ENCODE results near the gene TGFBR3. TPM values are rescaled to one million over a fixed set of nuclear protein-coding genes. Genes with fewer than 3 reads are reported as not detected.

TGFBR3 gene
- total RNA-seq, 1 donor from 2014 or later: 4.9 TPM

- H3K36me3 Mint-ChIP-seq (ENCODE audit: insufficient read depth): peaks cover 3% of the 10 kb centered on the region
Measured at GRCh38 chr1:91793189-91793588, 92.8 kb downstream of the TGFBR3 start.

GRCh38 chr1:91792489-91793071 lies 93.4 kb downstream of the TGFBR3 start:
- Mint-ChIP-seq H3K27me3 (no peaks in the 10 kb centered on the region), H3K27ac (no peak overlapping the region), H3K4me3 (ENCODE audit: low read depth) (no peak overlapping the region), H3K36me3 (ENCODE audit: insufficient read depth) (peaks cover 3% of the 10 kb centered on the region), H3K9me3 (ENCODE audit: low read depth) (peaks cover 3% of the 10 kb centered on the region), H3K4me1 (ENCODE audit: low read depth) (peaks cover 8% of the 10 kb centered on the region)
- TF ChIP-seq CTCF (IDR thresholded peaks at IDR 0.05; ENCODE audit: unreplicated experiment): no peak
- no peak for DNase-seq (ENCODE audit: low spot score, unreplicated experiment)

More at GRCh38 chr1:91793189-91793588, 92.8 kb downstream of the TGFBR3 start:
- no peak overlapping the region for H3K4me3 Mint-ChIP-seq (ENCODE audit: low read depth)
- H3K4me1 Mint-ChIP-seq (ENCODE audit: low read depth): peaks cover 8% of the 10 kb centered on the region
- no peaks in the 10 kb centered on the region for H3K27me3 Mint-ChIP-seq
- H3K9me3 Mint-ChIP-seq (ENCODE audit: low read depth): peaks cover 3% of the 10 kb centered on the region
- no peak for TF ChIP-seq CTCF (IDR thresholded peaks at IDR 0.05; ENCODE audit: unreplicated experiment)
- H3K27ac Mint-ChIP-seq: no peak overlapping the region
- DNase-seq (ENCODE audit: low spot score, unreplicated experiment): no peak

GRCh38 chr1:91791691-91792488 lies 94.1 kb downstream of the TGFBR3 start:
- TF ChIP-seq CTCF (IDR thresholded peaks at IDR 0.05; ENCODE audit: unreplicated experiment): no peak
- peaks cover 8% of the 10 kb centered on the region for H3K4me1 Mint-ChIP-seq (ENCODE audit: low read depth)

GRCh38 chr1:91791103-91791502 lies 94.8 kb downstream of the TGFBR3 start:
- H3K36me3 Mint-ChIP-seq (ENCODE audit: insufficient read depth): peaks cover 3% of the 10 kb centered on the region
- peaks cover 3% of the 10 kb centered on the region for H3K9me3 Mint-ChIP-seq (ENCODE audit: low read depth)
- H3K4me3 Mint-ChIP-seq (ENCODE audit: low read depth): no peak overlapping the region
- H3K27ac Mint-ChIP-seq: no peak overlapping the region
- no peak for TF ChIP-seq CTCF (IDR thresholded peaks at IDR 0.05; ENCODE audit: unreplicated experiment)
- peaks cover 8% of the 10 kb centered on the region for H3K4me1 Mint-ChIP-seq (ENCODE audit: low read depth)
- DNase-seq (ENCODE audit: low spot score, unreplicated experiment): no peak
- H3K27me3 Mint-ChIP-seq: no peaks in the 10 kb centered on the region

More at GRCh38 chr1:91791691-91792488, 94.1 kb downstream of the TGFBR3 start:
- Mint-ChIP-seq H3K9me3 (ENCODE audit: low read depth) (peaks cover 3% of the 10 kb centered on the region), H3K27ac (no peak overlapping the region), H3K27me3 (no peaks in the 10 kb centered on the region), H3K36me3 (ENCODE audit: insufficient read depth) (peaks cover 3% of the 10 kb centered on the region), H3K4me3 (ENCODE audit: low read depth) (no peak overlapping the region)
- no peak for DNase-seq (ENCODE audit: low spot score, unreplicated experiment)

- Mint-ChIP-seq H3K27ac (no peak overlapping the region), H3K27me3 (no peaks in the 10 kb centered on the region), H3K4me3 (ENCODE audit: low read depth) (no peak overlapping the region), H3K9me3 (ENCODE audit: low read depth) (peaks cover 3% of the 10 kb centered on the region), H3K4me1 (ENCODE audit: low read depth) (peaks cover 8% of the 10 kb centered on the region), H3K36me3 (ENCODE audit: insufficient read depth) (peaks cover 3% of the 10 kb centered on the region)
- no peak for TF ChIP-seq CTCF (IDR thresholded peaks at IDR 0.05; ENCODE audit: unreplicated experiment)
- DNase-seq (ENCODE audit: low spot score, unreplicated experiment): no peak
Measured at GRCh38 chr1:91790392-91790791, 95.6 kb downstream of the TGFBR3 start.

Measured in progenitor cell of endocrine pancreas (in vitro differentiated cells).